OCI-LY7 (cell line): Measurements from ENCODE around the gene ARPC5L.

Source experiments
- EZH2phosphoT487 ChIP-seq: fragments of 200-600 bp; sonication (generic); IDR thresholded peaks from 2 replicates; pipeline ENCODE4 v1.6.1; 2018; ENCODE audit warnings: low read depth, borderline replicate concordance, mild to moderate bottlenecking, mixed run types, antibody characterized with exemption, low read length, moderate library complexity, mixed read lengths
- TF ChIP-seq, protein P1 (sequence below): fragments of 200-600 bp; sonication (generic); conservative IDR thresholded peaks from 2 replicates; pipeline ENCODE4 v1.5.1; 2014; ENCODE audit warnings: mild to moderate bottlenecking, antibody characterized with exemption, low read length, moderate library complexity, mixed read lengths

DNA sequence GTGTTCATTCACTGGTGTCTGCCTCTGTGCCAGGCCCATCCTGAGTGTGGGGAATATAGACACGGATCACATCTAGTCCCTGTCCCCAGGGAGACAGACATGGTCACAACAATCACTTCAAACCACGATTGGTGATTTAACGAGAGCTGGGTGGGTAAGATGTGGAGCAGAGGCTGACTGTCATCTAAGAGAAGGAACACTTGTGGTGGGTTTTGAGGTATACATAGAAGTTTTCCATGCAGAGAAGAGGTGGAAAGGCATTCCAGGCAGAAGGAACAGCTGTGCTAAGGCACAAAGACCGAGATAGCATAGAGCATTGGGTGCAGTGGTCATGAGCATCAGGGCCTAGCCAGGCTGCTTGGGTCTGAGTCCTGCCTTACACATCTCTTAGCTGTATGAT, 31.3 kb upstream of the ARPC5L start:
- TF ChIP-seq, protein P1, sequence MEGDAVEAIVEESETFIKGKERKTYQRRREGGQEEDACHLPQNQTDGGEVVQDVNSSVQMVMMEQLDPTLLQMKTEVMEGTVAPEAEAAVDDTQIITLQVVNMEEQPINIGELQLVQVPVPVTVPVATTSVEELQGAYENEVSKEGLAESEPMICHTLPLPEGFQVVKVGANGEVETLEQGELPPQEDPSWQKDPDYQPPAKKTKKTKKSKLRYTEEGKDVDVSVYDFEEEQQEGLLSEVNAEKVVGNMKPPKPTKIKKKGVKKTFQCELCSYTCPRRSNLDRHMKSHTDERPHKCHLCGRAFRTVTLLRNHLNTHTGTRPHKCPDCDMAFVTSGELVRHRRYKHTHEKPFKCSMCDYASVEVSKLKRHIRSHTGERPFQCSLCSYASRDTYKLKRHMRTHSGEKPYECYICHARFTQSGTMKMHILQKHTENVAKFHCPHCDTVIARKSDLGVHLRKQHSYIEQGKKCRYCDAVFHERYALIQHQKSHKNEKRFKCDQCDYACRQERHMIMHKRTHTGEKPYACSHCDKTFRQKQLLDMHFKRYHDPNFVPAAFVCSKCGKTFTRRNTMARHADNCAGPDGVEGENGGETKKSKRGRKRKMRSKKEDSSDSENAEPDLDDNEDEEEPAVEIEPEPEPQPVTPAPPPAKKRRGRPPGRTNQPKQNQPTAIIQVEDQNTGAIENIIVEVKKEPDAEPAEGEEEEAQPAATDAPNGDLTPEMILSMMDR: no peak
- no peak for TF ChIP-seq EZH2phosphoT487
